GM12878 (cell line): ENCODE measurements around the gene BORCS5. TPM values are rescaled to one million over a fixed set of nuclear protein-coding genes. Genes with fewer than 3 reads are reported as not detected.

Source experiments
- ATAC-seq: fragments of 200-7000 bp; cut with Tn5 transposase; 3 replicates; pipeline ENCODE4 v1.9.1; 2020; ENCODE audit warnings: mild to moderate bottlenecking, moderate library complexity
- BruUV-seq: library from RNA; stranded (reverse); fragments of 400-500 nt; replicated peaks from 2 replicates; lab custom pipeline; 2021; lab: Mats Ljungman, UMichigan
- CTCF ChIA-PET: fragments of 300-600 bp; sonication (Branson Sonifier 250); formaldehyde crosslinking; extraction: SDS; loops from one replicate; lab custom pipeline; 2021; ENCODE audit warnings: inconsistent platforms; lab: Yijun Ruan, JAX
- POLR2A ChIA-PET: fragments of 350-600 bp; formaldehyde crosslinking; extraction: SDS; loops from one replicate; lab custom pipeline; 2021; ENCODE audit warnings: inconsistent platforms; lab: Charles Lee
- RAD21 ChIA-PET: fragments of 300-600 bp; sonication (Branson Sonifier 250); formaldehyde crosslinking; loops from one replicate; lab custom pipeline; 2023; ENCODE audit warnings: antibody characterized with exemption; ENCODE audit not compliant: unreplicated experiment; lab: Charles Lee
- SMC1A ChIA-PET: fragments of 300-600 bp; sonication (Branson Sonifier 250); formaldehyde crosslinking; loops from one replicate; lab custom pipeline; 2023; ENCODE audit not compliant: unreplicated experiment, uncharacterized antibody; lab: Charles Lee
- DNase-seq: peaks from one replicate; pipeline ENCODE4 v3.0.0-alpha.2; 2011; ENCODE audit warnings: low read depth, low spot score
- FAIRE-seq: peaks from 3 replicates; lab custom pipeline; 2011; peaks lifted over from hg19 to GRCh38; lab: Jason Lieb, UNC
- H2AFZ ChIP-seq: 2 replicates; pipeline ENCODE4 v1.6.0; 2011; ENCODE audit warnings: low read depth, low read length, control low read depth; ENCODE audit not compliant: control insufficient read depth
- H3K27ac ChIP-seq: 2 replicates; pipeline ENCODE4 v1.5.1; 2011; ENCODE audit warnings: control low read depth; ENCODE audit not compliant: control insufficient read depth, insufficient read depth
- H3K27me3 ChIP-seq, 2 experiments: replicated peaks in 1 of 2; 2 replicates each; pipeline versions ENCODE4 v1.6.0 to v1.6.1; 2011; ENCODE audit warnings: low read length in 1 of 2; ENCODE audit not compliant: control insufficient read depth in 2 of 2, insufficient read depth in 2 of 2
- H3K36me3 ChIP-seq, 2 experiments: 2 replicates each; pipeline ENCODE4 v1.5.1; 2011; ENCODE audit warnings: low read length in 1 of 2; ENCODE audit not compliant: control insufficient read depth in 2 of 2, insufficient read depth in 2 of 2
- H3K4me1 ChIP-seq: 2 replicates; pipeline ENCODE4 v1.6.1; 2011; ENCODE audit warnings: mild to moderate bottlenecking, low read length, moderate library complexity, mixed read lengths; ENCODE audit not compliant: control insufficient read depth, insufficient read depth
- H3K4me2 ChIP-seq: 2 replicates; pipeline ENCODE4 v1.6.0; 2011; ENCODE audit warnings: control low read depth; ENCODE audit not compliant: control insufficient read depth, insufficient read depth
- H3K4me3 ChIP-seq: fragments of 200-600 bp; sonication (generic); 2 replicates; pipeline ENCODE4 v1.5.1; 2016
- H3K79me2 ChIP-seq: 2 replicates; pipeline ENCODE4 v1.6.0; 2011; ENCODE audit warnings: low read length; ENCODE audit not compliant: control insufficient read depth, insufficient read depth
- H3K9ac ChIP-seq: 2 replicates; pipeline ENCODE4 v1.8.0; 2011; ENCODE audit warnings: low read length, control low read depth, mixed read lengths; ENCODE audit not compliant: control insufficient read depth, insufficient read depth
- H3K9me3 ChIP-seq: replicated peaks from 3 replicates; pipeline ENCODE4 v1.5.1; 2011; ENCODE audit warnings: mild to moderate bottlenecking, low read length; ENCODE audit not compliant: control insufficient read depth, insufficient read depth
- H4K20me1 ChIP-seq: 2 replicates; pipeline ENCODE4 v1.6.0; 2011; ENCODE audit not compliant: control insufficient read depth, insufficient read depth
- CHD1 ChIP-seq: IDR thresholded peaks from 2 replicates; pipeline ENCODE4 v1.6.1; 2012; ENCODE audit warnings: low read depth, low read length, improper control_type of control experiment
- CREB1 ChIP-seq: IDR thresholded peaks from 2 replicates; pipeline ENCODE4 v1.6.1; 2012; ENCODE audit warnings: low read depth, mild to moderate bottlenecking, inconsistent platforms
- ESRRA ChIP-seq: IDR thresholded peaks from 2 replicates; pipeline ENCODE4 v1.6.1; 2012; ENCODE audit warnings: mild to moderate bottlenecking, low read length, improper control_type of control experiment
- IKZF1 ChIP-seq: fragments of 450-650 bp; conservative IDR thresholded peaks from 2 replicates; pipeline ENCODE4 v1.6.1; 2017; ENCODE audit warnings: antibody characterized with exemption, mild to moderate bottlenecking
- IRF4 ChIP-seq: IDR thresholded peaks from 2 replicates; pipeline ENCODE4 v1.6.1; 2011; ENCODE audit warnings: low read depth, low read length
- MEF2A ChIP-seq: IDR thresholded peaks from 2 replicates; pipeline ENCODE4 v1.6.1; 2011; ENCODE audit warnings: low read depth, mild to moderate bottlenecking, low read length, moderate library complexity; ENCODE audit not compliant: insufficient read depth
- MLLT1 ChIP-seq: fragments of 450-650 bp; IDR thresholded peaks from 2 replicates; pipeline ENCODE4 v1.6.1; 2016; ENCODE audit warnings: mild to moderate bottlenecking
- NFIC ChIP-seq: IDR thresholded peaks from 2 replicates; pipeline ENCODE4 v1.6.1; 2012; ENCODE audit warnings: low read depth, mild to moderate bottlenecking, inconsistent platforms, low read length, moderate library complexity
- POU2F2 ChIP-seq: IDR thresholded peaks from 3 replicates; pipeline ENCODE4 v1.6.1; 2011; ENCODE audit warnings: low read depth, mild to moderate bottlenecking, low read length, borderline replicate concordance
- RAD51 ChIP-seq: fragments of 450-650 bp; IDR thresholded peaks from 2 replicates; pipeline ENCODE4 v1.6.1; 2016; ENCODE audit warnings: moderate library complexity, mild to moderate bottlenecking, inconsistent platforms
- SRF ChIP-seq, 2 experiments: IDR thresholded peaks; 2 replicates each; pipeline ENCODE4 v1.6.1; 2011; ENCODE audit warnings: low read depth in 2 of 2, low read length in 2 of 2, mild to moderate bottlenecking in 1 of 2, moderate library complexity in 1 of 2
- SUZ12 ChIP-seq: fragments of 200-600 bp; sonication (generic); IDR thresholded peaks from one replicate; pipeline ENCODE4 v1.6.1; 2018; ENCODE audit warnings: antibody characterized with exemption, mild to moderate bottlenecking; ENCODE audit not compliant: unreplicated experiment
- YBX1 ChIP-seq: fragments of 450-650 bp; IDR thresholded peaks from 2 replicates; pipeline ENCODE4 v1.6.1; 2016; ENCODE audit warnings: antibody characterized with exemption
- ZBTB4 ChIP-seq: fragments of 450-650 bp; formaldehyde crosslinking; IDR thresholded peaks from 2 replicates; pipeline ENCODE4 v1.4.0; 2022; ENCODE audit warnings: mild to moderate bottlenecking, moderate library complexity
- ZNF384 ChIP-seq: IDR thresholded peaks from 2 replicates; pipeline ENCODE4 v1.6.1; 2012; ENCODE audit warnings: low read depth, mild to moderate bottlenecking, low read length, improper control_type of control experiment, borderline replicate concordance
- ZSCAN29 ChIP-seq: fragments of 450-650 bp; IDR thresholded peaks from 2 replicates; pipeline ENCODE4 v1.6.1; 2017; ENCODE audit warnings: mild to moderate bottlenecking, moderate library complexity
- WGBS: methylation state at CpG from one replicate; pipeline ENCODE4 v1.1.6; 2016; ENCODE audit warnings: low lambda C conversion rate; ENCODE audit not compliant: insufficient replicate concordance, insufficient coverage; ENCODE audit errors: missing lambda C conversion rate; 5-methylcytosine and 5-hydroxymethylcytosine counted together
- in situ Hi-C: fragments of 300-500 bp; cut with MboI; formaldehyde crosslinking; loops from 9 replicates; pipeline ENCODE4 v1.14.3; 2018; ENCODE audit warnings: mixed read lengths
- intact Hi-C: fragments of 100-400 bp; cut with micrococcal nuclease; formaldehyde crosslinking; loops from one replicate; pipeline ENCODE4 v1.14.2; 2022; ENCODE audit not compliant: unreplicated experiment
- polyA plus RNA-seq, 11 experiments: library from polyadenylated mRNA; depleted of rRNA in 4 of 11; unstranded in 6 of 11; stranded (reverse) in 5 of 11; fragments of >200 nt; fragmentation: Nextera tagmentation in 4 of 11; fragmentation: Illumina TruSeq in 1 of 11; extraction: Ambion mirVana in 4 of 11; extraction: Trizol in 1 of 11; gene quantifications; 1 replicate in 1 of 11; 2 replicates in 10 of 11; pipeline versions ENCODE4 v1.2.1 to v1.2.3, GENCODE V29; 2011 to 2016; ENCODE audit warnings: inconsistent platforms in 2 of 11, missing spikeins in 2 of 11, low read depth in 1 of 11
- total RNA-seq, 4 experiments: library from RNA; depleted of rRNA in 3 of 4; stranded (reverse); fragments of >200 nt in 3 of 4; fragmentation: Illumina TruSeq in 1 of 4; extraction: Trizol in 1 of 4; gene quantifications; 2 replicates each; pipeline versions ENCODE4 v1.2.1 to v1.2.3, GENCODE V29; 2013 to 2021

Gene BORCS5
- total and polyA plus RNA-seq, 10 of the 15 experiments (the other 5 are each of a cell fraction or from before 2014, with no cell fraction given), result 1.4 to 39.7 (median 16.1) TPM

DNA sequence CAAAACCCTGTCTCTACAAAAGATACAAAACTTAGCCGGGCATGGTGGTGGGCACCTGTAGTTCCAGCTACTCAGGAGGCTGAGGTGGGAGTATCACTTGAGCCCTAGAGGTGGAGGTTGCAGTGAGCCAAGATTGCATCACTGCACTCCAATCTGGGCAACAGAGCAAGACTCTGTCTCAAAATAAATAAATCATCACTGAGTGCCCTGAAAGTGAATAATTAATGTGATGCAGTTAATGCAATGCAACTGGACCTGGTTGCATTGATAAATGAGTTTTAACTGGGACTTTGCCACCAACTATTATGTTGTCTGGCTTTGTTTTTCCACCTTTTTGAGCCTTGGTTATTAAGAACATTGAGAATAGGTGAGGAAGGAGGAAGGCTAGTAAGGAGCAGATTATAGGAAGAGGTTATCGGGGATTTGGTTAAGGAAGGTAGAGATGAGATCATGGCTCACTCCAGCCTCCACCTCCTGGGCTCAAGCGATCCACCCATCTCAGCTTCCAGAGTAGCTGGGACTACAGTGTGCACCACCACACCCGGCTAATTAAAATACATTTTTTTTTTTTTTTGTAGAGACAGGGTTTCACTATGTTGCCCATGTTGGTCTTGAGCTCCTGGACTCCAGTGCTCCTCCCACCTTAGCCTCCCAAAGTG lies 8.0 kb downstream of the BORCS5 start:
- no TSS peak for BruUV-seq
- Histone ChIP-seq H4K20me1 (no peaks in the 10 kb centered on the region), H3K4me3 (no peak overlapping the region), H3K9ac (no peak overlapping the region), H3K9me3 (no peaks in the 10 kb centered on the region), H3K27me3 (no peaks in the 10 kb centered on the region), H3K27ac (no peak overlapping the region), H3K79me2 (peaks cover 6% of the 10 kb centered on the region), H3K36me3 (0 out of 4 replicates have a peak, but pooled peaks cover 0 to 3% of the 10 kb centered on the region in 2 experiments), H2AFZ (no peak overlapping the region), H3K4me1 (no peaks in the 10 kb centered on the region), H3K4me2 (no peak overlapping the region)
- no peak for FAIRE-seq
- ChIA-PET SMC1A (interaction anchor here (1.0 to 4.5 kb wide), 3 partner anchors 14 to 372 kb away, joined by 3 to 39 read pairs (median 4); no protein-coding TSS in a partner anchor), POLR2A (interaction anchor here (0.9 to 1.1 kb wide), 2 partner anchors 12 to 326 kb away, joined by 3 read pairs; no protein-coding TSS in a partner anchor), CTCF (interaction anchor here (1.1 to 4.7 kb wide), 3 partner anchors 9 to 280 kb away, joined by 3 to 25 read pairs (median 5); no protein-coding TSS in a partner anchor), RAD21 (no interaction called here)
- 97% methylated on average over 4 of the region's 4 CpGs for WGBS
- intact Hi-C loops, result no loop called here
- in situ Hi-C loops, result no loop called here
- TF ChIP-seq IRF4 (no peak), ZBTB4 (no peak), MEF2A (no peak), ZSCAN29 (no peak), MLLT1 (no peak), POU2F2 (no peak), ESRRA (no peak), YBX1 (no peak), SUZ12 (no peak), NFIC (no peak), RAD51 (no peak), ZNF384 (no peak), IKZF1 (no peak), CREB1 (no peak), CHD1 (no peak), SRF (IDR thresholded peaks at IDR 0.05; ENCODE audit: low read depth in 2 of 2, low read length in 2 of 2) (no peak)
- TF ChIP-seq, all 136 proteins: peak for 0
- ATAC-seq (no peak; the same call in 1 of the 3 replicates), DNase-seq (no peak)
